ENCODE data around the gene RARS1. TPM values are rescaled to one million over a fixed set of nuclear protein-coding genes. Genes with fewer than 3 reads are reported as not detected.

Gene RARS1
- total RNA-seq, 2 experiments from 2014 or later: 76.4 to 81.4 TPM

Small RNAs within 50 kb of the gene (microRNA-seq; reads per million reads assigned to microRNA genes)
- gene MIR103A1: not detected
- not detected for gene MIR103B1

Other genes with a start within 250 kb of the RARS1 start
- not detected for gene WWC1, start 194.8 kb upstream of the RARS1 start, total RNA-seq
- gene FBLL1, start 42.8 kb downstream of the RARS1 start, total RNA-seq: under 1 TPM; 0.21 to 0.37 TPM
- 10 to 100 TPM; 57.4 to 73.0 TPM for gene PANK3, start 92.9 kb downstream of the RARS1 start, total RNA-seq